ENCODE results near the gene ATP8B3. TPM values are rescaled to one million over a fixed set of nuclear protein-coding genes. Genes with fewer than 3 reads are reported as not detected.

The ATP8B3 gene
- total RNA-seq, 1 experiment from 2014 or later, result 9.6 TPM

- Histone ChIP-seq H3K9ac (ENCODE audit: extremely low read depth, insufficient read length, low read length) (no peak overlapping the region), H3K23ac (ENCODE audit: insufficient read length, low read depth, low read length) (no peak overlapping the region), H3K79me1 (ENCODE audit: insufficient read depth, low read depth, low read length, poor library complexity, severe bottlenecking) (peaks cover 11% of the 10 kb centered on the region), H2BK5ac (ENCODE audit: insufficient read length, low read length) (no peak overlapping the region), H3K9me3 (ENCODE audit: control insufficient read depth, low read depth, low read length) (no peaks in the 10 kb centered on the region), H2BK15ac (ENCODE audit: low read depth, low read length) (no peak overlapping the region), H2BK120ac (ENCODE audit: low read depth, low read length, poor library complexity, severe bottlenecking) (no peak overlapping the region), H3K56ac (ENCODE audit: insufficient read length, low read depth, low read length) (no peak overlapping the region), H3T11ph (ENCODE audit: low read length) (no peak overlapping the region), H3K27ac (ENCODE audit: insufficient read length, low read depth, low read length) (no peak overlapping the region), H4K8ac (replicated peaks; ENCODE audit: insufficient read length, low read depth, low read length) (no peak overlapping the region), H3K4me1 (ENCODE audit: insufficient read depth, low read length) (peaks cover 7% of the 10 kb centered on the region; the same call in 1 of the 2 replicates), H2BK20ac (ENCODE audit: low read depth, low read length, poor library complexity, severe bottlenecking) (no peak overlapping the region), H3K4ac (ENCODE audit: low read depth, low read length) (no peak overlapping the region), H2BK12ac (ENCODE audit: insufficient read length, low read depth, low read length) (no peak overlapping the region), H3K14ac (ENCODE audit: insufficient read depth, low read length) (no peak overlapping the region; the same call in 1 of the 2 replicates), H3K23me2 (ENCODE audit: insufficient read length, low read depth, low read length, poor library complexity, severe bottlenecking) (peaks cover 20% of the 10 kb centered on the region), H3K18ac (ENCODE audit: insufficient read length, low read depth, low read length) (no peak overlapping the region), H2AFZ (ENCODE audit: low read length) (no peak overlapping the region), H4K5ac (ENCODE audit: insufficient read length, low read depth, low read length) (no peak overlapping the region), H4K91ac (ENCODE audit: insufficient read length, low read depth, low read length) (no peak overlapping the region), H4K20me1 (ENCODE audit: control insufficient read depth, insufficient read depth, insufficient read length) (no peaks in the 10 kb centered on the region), H3K27me3 (ENCODE audit: insufficient read depth, low read length) (no peaks in the 10 kb centered on the region; the same call in 1 of the 2 replicates), H3K4me2 (ENCODE audit: insufficient read depth, insufficient read length, low read length) (no peak overlapping the region), H2AK5ac (ENCODE audit: insufficient read length, low read length) (no peak overlapping the region), H3K79me2 (ENCODE audit: insufficient read depth, low read length) (peaks cover 36% of the 10 kb centered on the region; the same call in 1 of the 2 replicates)
- Mint-ChIP-seq H3K9me3 (no peaks in the 10 kb centered on the region; a peak in 1 of 5 replicates), H3K27ac (no peak overlapping the region), H3K4me1 (peaks cover 39 to 65% of the 10 kb centered on the region in 2 experiments), H3K4me3 (peak overlapping the region in 1 of 2 experiments; percentile 56; a peak in 2 of 5 replicates), H3K27me3 (ENCODE audit: low read depth) (peaks cover 6% of the 10 kb centered on the region), H3K36me3 (ENCODE audit: insufficient read depth in 1 of 3, low read depth in 3 of 3) (no peaks in the 10 kb centered on the region)
- no CpG with 5 or more reads among the region's 10 CpGs for WGBS (ENCODE audit: extremely low coverage, insufficient read length, low lambda C conversion rate)
- TF ChIP-seq, protein P1, sequence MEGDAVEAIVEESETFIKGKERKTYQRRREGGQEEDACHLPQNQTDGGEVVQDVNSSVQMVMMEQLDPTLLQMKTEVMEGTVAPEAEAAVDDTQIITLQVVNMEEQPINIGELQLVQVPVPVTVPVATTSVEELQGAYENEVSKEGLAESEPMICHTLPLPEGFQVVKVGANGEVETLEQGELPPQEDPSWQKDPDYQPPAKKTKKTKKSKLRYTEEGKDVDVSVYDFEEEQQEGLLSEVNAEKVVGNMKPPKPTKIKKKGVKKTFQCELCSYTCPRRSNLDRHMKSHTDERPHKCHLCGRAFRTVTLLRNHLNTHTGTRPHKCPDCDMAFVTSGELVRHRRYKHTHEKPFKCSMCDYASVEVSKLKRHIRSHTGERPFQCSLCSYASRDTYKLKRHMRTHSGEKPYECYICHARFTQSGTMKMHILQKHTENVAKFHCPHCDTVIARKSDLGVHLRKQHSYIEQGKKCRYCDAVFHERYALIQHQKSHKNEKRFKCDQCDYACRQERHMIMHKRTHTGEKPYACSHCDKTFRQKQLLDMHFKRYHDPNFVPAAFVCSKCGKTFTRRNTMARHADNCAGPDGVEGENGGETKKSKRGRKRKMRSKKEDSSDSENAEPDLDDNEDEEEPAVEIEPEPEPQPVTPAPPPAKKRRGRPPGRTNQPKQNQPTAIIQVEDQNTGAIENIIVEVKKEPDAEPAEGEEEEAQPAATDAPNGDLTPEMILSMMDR (conservative IDR thresholded peaks at IDR 0.05), result no peak
- DNase-seq, result no peak
These were observed 46.5 kb upstream of the ATP8B3 start for GRCh38 chr19:1858412-1859081.

Measured in H9 (cell line).